AG10803 (cell line): ENCODE data around the gene MBP.

Experiments used
- DNase-seq: peaks from one replicate; pipeline ENCODE4 v3.0.0; 2010; ENCODE audit warnings: low read depth
- H3K4me3 ChIP-seq: 2 replicates; pipeline ENCODE4 v1.5.1; 2011; ENCODE audit warnings: mild to moderate bottlenecking, low read length, control low read depth
- TF ChIP-seq, protein P1 (sequence below): conservative IDR thresholded peaks from 2 replicates; pipeline ENCODE4 v1.5.1; 2011; ENCODE audit warnings: mild to moderate bottlenecking, low read length, control low read depth, inconsistent platforms

The MBP gene

GRCh38 chr18:77057006-77057395, 75.6 kb downstream of the MBP start:
- H3K4me3 ChIP-seq, result no peak overlapping the region
- DNase-seq, result peak; percentile 84
- TF ChIP-seq, protein P1, sequence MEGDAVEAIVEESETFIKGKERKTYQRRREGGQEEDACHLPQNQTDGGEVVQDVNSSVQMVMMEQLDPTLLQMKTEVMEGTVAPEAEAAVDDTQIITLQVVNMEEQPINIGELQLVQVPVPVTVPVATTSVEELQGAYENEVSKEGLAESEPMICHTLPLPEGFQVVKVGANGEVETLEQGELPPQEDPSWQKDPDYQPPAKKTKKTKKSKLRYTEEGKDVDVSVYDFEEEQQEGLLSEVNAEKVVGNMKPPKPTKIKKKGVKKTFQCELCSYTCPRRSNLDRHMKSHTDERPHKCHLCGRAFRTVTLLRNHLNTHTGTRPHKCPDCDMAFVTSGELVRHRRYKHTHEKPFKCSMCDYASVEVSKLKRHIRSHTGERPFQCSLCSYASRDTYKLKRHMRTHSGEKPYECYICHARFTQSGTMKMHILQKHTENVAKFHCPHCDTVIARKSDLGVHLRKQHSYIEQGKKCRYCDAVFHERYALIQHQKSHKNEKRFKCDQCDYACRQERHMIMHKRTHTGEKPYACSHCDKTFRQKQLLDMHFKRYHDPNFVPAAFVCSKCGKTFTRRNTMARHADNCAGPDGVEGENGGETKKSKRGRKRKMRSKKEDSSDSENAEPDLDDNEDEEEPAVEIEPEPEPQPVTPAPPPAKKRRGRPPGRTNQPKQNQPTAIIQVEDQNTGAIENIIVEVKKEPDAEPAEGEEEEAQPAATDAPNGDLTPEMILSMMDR, result no peak

DNA sequence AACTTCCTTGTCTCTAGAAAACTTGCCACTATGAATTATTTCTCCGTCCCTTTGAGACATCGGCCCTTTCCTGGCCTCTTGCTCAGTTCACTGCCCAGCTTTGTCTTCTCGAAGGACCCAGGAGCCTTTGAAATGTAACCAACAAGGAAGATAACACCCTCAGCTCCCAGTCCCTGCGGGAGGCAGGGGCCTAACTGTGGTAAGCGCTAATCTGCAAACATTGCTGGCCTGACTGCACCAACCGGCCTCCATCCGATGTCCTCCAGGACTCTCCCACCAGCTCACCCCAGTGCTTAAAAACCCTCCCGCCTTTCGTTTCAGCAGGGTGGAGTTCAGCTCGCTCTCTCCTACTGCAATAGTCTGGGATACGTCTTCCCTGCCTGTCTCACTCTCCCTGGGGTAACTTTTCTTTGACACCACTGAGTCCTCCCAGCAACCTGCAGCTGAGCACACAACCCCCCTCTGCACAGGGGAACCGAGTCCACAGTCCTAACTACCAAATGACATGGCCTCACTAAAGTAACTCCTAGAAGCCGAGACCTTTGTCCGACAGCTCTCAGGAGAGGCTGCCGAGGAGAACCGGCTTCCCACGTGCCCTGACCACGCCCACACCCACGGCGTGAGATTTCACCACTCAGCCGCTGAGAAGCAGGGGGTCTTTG, 76.1 kb downstream of the MBP start:
- H3K4me3 ChIP-seq, result no peak overlapping the region
- TF ChIP-seq, protein P1, result no peak
- no peak for DNase-seq

GRCh38 chr18:77055429-77056300, 76.9 kb downstream of the MBP start:
- TF ChIP-seq, protein P1, result no peak
- H3K4me3 ChIP-seq, result no peak overlapping the region
- DNase-seq, result no peak

DNA sequence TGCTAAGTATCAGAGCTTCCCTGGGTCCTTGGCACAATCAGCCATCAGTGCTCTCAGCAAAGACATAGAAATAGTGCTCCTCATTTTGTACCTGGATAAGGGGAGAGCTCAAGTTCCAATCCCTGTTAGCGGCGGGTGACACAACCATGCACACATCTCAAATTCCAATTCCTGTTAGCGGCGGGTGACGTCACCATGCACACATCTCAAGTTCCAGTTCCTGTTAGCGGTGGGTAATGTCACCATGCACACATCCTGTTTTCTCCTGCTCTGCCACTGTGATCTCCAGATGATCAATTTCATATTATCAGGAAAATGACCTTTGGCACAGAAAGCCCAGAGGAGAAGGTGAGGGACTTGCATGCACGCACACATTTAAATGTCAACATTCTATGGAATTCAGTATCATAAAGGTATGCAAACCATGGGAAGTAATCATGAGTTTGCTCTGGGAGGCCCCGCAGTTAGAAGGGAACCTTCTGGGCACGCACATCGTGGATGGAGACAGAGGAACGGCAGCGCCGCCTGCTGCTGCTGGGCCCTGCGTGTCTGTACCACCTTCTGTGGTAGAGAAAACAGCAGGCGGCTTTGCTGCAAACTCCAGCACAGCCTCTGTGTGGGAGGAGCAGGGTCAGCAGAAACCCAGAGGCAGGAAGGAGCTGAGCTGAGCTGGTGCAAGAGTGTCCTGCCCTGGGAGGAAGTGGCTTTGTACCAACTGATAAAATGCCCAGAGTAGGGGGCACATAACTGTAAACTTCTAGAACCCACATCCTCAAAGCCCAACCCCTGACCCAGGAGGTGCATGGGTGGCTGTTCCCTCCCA, 77.8 kb downstream of the MBP start:
- TF ChIP-seq, protein P1, result peak; percentile 79
- no peak overlapping the region for H3K4me3 ChIP-seq
- peak; percentile 81 for DNase-seq

DNA sequence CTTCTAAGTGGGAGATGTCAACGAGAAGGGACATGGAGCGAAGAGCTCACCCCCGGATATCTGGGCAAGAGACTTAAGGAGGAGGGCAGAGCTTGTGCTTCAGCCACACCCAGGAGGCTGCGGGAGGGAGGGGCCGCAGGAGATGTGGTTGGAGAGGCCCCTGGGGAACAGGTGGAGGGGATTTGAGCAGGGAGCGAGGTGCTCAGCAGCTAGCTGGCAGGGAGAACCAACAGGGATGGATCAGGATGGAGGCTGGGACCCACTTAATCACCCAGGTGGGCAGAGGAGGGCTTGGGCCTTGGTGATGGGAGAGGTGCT, 78.3 kb downstream of the MBP start:
- no peak overlapping the region for H3K4me3 ChIP-seq
- no peak for DNase-seq
- TF ChIP-seq, protein P1, result no peak

GRCh38 chr18:77053616-77054287, 78.8 kb downstream of the MBP start:
- no peak overlapping the region for H3K4me3 ChIP-seq
- TF ChIP-seq, protein P1, result no peak
- no peak for DNase-seq
